IMR-90 (cell line): ENCODE measurements around the gene AKAP6.

Experiments used
- BHLHE40 ChIP-seq: fragments of 150-350 bp; IDR thresholded peaks from 2 replicates; pipeline ENCODE4 v1.6.1; 2016; ENCODE audit warnings: mild to moderate bottlenecking, low read depth, low read length
- CEBPB ChIP-seq: IDR thresholded peaks from 2 replicates; pipeline ENCODE4 v1.6.1; 2012; ENCODE audit warnings: low read depth, low read length, improper control_type of control experiment
- CHD1 ChIP-seq: IDR thresholded peaks from 2 replicates; pipeline ENCODE4 v1.6.1; 2012; ENCODE audit warnings: low read depth, low read length, improper control_type of control experiment
- CTCF ChIP-seq: conservative IDR thresholded peaks from 2 replicates; pipeline ENCODE4 v1.5.1; 2012; ENCODE audit warnings: mild to moderate bottlenecking, low read depth, low read length, improper control_type of control experiment
- FOS ChIP-seq: fragments of 150-350 bp; IDR thresholded peaks from 2 replicates; pipeline ENCODE4 v1.6.1; 2016; ENCODE audit warnings: low read depth, low read length
- MAFK ChIP-seq: IDR thresholded peaks from 2 replicates; pipeline ENCODE4 v1.6.1; 2012; ENCODE audit warnings: low read depth, low read length, improper control_type of control experiment
- MAZ ChIP-seq: IDR thresholded peaks from 2 replicates; pipeline ENCODE4 v1.6.1; 2012; ENCODE audit warnings: low read depth, mild to moderate bottlenecking, low read length, improper control_type of control experiment, moderate library complexity, borderline replicate concordance
- POLR2A ChIP-seq: IDR thresholded peaks from 2 replicates; pipeline ENCODE4 v1.6.1; 2012; ENCODE audit warnings: mild to moderate bottlenecking, low read depth, low read length
- RAD21 ChIP-seq: IDR thresholded peaks from 2 replicates; pipeline ENCODE4 v1.6.1; 2012; ENCODE audit warnings: low read length, improper control_type of control experiment
- RCOR1 ChIP-seq: IDR thresholded peaks from 2 replicates; pipeline ENCODE4 v1.6.1; 2012; ENCODE audit warnings: mild to moderate bottlenecking, low read length, improper control_type of control experiment; ENCODE audit not compliant: insufficient replicate concordance
- SMC3 ChIP-seq: fragments of 150-350 bp; IDR thresholded peaks from 2 replicates; pipeline ENCODE4 v1.6.1; 2016; ENCODE audit warnings: low read depth, mild to moderate bottlenecking, antibody characterized with exemption, low read length, moderate library complexity
- USF2 ChIP-seq: fragments of 150-350 bp; IDR thresholded peaks from 2 replicates; pipeline ENCODE4 v1.6.1; 2017; ENCODE audit warnings: mild to moderate bottlenecking, antibody characterized with exemption, low read length, low read depth

- TF ChIP-seq CTCF (no peak), FOS (no peak), POLR2A (no peak), BHLHE40 (no peak), SMC3 (no peak), CEBPB (no peak), MAZ (no peak), RAD21 (no peak), CHD1 (no peak), MAFK (no peak), USF2 (no peak), RCOR1 (no peak)
Observed at GRCh38 chr14:32808644-32809043, 479.5 kb downstream of the AKAP6 start.
